ENCODE measurements around the gene KLF13.
A peak's percentile ranks its signal among the peaks of the same experiment; 100 is the strongest.

KLF13 gene

DNA sequence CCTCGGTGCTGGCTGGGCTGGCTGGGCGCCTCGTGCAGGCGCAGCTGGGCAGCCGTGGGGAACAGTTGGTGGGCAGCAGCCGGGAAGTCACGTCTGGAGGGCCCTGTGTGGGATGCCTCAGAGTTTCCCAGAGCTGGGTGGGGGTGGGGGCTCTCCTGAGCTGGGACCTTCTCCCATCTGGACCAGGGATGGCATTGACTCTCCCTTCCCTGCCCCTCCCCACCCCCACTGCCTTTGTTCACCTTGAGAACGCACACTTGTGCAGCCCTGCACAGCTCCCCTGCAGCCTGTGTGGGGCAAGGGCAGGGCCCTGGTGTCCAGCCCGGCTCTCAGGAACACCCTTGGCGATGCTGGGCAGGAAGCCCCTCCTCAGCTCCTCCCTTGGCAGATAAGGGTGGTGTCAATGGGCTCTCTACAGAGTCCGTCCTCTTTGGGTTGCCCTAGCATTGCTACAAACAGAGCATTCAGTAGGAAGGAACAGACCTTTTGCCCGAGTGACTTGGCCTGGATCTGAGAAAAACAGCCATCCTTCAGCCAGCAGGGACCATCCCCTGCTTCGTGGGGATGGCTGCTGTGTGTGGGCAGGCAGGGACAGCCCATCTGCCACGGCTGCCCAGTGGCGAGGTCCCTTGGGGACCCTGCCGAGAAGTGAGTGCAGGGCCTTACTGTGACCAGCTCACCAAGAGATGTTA, 25.5 kb upstream of the KLF13 start:
- DNase-seq: peak; percentile 79

DNA sequence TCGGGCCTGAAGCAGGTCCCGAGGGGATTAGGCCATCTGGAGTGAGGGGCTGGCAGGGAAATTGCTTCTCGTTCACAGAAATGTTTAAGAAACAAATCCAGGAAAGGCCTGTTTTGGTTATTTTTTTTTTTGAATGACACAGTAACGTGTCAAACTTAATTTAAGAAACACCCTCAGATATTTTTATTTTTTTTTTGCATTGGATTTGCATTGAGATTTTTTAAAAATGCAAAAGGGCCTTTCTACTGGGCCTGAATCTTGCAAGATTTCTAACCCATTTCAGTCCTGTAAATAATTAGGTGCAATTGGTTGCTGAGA, 25.0 kb upstream of the KLF13 start:
- DNase-seq: no peak

DNA sequence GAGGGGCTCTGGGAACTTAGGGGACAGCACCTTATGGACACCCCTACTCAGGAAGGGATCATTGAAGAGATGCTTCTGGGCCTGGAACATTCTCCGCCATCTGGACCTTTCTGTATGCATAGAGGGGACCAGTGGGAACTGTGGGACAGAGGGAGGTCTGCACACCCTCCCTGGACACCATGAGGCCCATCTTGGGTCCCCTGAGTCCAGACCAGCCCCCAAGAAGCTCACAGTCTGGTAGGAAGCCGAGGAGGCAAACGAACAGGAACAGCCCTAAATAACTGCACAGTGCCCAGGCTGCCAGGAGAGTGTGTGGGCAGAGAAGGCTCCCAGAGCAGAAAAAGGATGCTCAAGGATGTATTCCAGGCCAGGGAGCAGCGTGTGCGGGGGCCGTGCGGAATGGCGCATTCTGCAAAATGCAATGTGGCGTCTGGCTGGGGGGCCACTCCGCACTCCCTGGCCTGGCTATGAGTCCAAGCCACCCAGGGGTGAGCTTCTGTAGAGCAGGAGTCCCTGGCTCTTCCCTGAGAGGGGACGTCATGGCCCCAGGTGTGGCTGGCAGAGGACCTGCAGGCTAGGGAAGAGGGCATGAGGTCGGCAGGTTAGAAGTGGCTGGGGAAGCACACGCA, 24.5 kb upstream of the KLF13 start:
- no peak for DNase-seq

DNA sequence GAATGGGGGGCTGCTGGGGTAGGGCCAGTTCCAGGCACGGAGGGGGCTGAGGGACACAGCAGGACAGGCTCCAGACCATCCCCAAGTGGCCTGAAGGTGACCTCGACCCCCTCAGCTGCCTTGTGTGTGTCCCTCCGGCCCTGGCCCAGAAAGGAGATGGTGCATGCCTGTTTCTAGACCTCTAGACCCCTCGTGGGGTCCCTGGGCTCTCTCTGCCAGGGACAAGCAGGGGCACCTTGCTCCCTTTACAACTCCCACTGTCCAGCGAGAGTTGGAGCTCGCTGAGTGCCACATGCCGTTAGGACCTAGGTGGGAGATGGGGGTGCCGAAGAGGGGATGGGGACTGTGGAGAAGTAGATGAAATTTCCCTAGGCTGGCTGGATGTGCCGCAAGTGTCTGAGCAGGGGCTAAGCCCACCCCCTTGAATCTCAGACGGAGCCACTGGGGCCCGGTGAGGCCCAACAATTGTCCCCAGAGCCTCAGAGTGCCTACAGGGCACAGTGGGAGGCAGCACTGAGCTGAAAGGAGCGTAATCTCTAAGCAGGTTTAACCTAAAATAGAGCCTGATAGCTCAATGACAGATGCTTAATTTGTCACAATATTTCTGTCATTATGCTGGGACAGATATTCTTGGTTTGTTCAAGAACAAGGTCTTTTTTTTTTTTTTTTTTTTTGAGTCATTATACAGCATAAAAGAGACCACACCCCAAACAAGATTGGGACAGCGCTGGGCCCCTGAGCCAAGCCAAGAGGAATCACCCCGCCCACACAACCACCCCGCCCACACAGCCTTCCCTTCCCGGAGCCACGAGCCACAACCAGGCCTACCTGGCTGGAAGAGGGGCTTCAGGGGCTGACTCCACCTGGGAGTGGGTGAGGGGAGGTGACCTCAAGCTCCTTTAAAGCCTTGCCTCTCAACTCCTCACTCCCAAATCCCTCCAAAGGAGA, 23.6 kb upstream of the KLF13 start:
- no peak for DNase-seq

DNA sequence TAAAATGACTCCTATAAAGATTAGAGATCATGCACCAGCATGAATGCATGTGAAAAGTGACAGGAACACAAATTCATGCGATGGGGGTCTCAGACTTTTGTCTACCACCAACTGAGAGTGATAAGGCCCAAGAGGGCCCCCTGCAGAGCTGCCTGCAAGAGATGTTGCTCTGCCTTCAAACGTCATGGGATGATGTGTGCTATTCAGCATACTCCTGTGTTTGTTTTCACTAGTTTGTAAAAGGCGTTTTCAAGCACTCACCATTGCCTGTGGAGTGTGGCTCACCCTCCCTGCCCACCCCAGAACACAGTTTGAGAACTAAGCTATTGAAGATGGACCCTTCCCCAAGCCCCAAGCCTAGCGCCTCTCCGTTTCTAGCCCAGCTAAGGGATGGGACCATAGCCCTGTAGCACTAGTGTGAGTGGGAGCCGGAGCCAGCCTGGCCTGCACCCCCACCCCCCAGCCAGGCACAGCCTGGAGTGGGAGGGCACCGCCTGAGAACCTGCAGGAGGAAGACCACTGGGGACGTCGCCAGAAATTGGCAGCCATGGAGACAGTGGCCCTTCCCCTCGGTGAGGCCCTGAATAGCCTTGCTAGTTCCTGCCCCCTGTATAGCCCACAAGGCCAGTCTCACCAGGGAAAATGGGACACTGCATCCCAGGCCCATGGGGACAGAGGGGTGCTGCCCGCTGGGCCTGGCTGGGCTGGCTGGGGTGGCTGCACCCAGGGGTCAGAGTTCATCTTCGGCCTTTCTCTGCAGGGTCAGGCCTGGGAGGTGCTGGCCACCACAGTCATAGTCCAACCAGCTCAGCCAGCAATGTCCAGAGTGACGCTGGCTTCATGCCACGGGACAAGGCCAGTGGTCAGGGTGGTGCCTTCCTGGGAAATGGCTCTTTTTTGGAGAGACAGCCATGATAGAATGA, 22.6 kb upstream of the KLF13 start:
- no peak for DNase-seq

DNA sequence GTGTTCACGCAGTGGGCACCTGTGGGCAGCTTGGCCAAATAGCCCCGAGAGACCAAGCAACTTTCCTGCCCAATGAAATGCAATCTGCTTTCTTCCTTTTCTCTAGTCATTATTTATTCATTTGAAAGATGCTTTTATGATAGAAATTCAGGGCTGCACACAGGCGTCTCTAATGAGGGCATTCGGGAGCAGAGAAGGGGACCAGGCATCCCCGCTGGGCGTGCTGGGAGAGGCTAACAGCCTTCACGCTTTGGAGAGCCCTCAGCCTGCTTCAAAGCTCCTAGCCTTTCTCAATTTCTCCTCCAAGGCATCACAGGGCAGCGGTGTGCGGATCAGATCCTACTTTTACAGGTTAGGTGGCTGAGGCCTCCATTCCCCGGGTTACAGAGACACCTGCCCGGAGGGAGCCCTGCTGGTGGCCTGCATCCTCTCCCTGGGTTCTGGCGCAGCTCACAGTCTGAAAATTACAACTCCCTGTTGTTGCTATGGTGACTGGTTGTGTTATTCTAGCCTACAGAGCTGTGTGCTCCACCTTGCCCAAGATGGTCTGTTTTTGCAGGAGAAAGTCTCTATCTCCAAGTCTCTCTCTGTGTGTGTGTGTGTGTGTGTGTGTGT, 21.8 kb upstream of the KLF13 start:
- DNase-seq: peak; percentile 78

DNA sequence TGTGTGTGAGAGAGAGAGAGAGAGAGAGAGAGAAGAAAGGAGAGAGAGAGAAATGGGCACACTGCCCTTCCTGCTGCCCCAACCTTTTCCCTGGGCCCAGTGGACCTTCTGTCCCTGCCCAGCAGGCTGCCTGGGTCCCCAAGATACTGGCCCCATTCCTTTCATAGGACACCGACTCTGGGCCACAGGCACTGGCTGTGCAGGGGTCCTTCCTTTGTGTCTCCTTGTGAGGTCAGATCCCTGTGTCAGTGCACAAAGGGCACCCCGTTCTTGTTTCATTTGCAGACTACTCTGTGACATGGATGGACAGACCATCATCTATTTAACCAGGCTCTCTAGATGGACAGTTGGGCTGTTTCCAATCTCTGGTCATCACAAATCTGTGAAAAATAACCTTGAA, 21.3 kb upstream of the KLF13 start:
- DNase-seq: no peak

DNA sequence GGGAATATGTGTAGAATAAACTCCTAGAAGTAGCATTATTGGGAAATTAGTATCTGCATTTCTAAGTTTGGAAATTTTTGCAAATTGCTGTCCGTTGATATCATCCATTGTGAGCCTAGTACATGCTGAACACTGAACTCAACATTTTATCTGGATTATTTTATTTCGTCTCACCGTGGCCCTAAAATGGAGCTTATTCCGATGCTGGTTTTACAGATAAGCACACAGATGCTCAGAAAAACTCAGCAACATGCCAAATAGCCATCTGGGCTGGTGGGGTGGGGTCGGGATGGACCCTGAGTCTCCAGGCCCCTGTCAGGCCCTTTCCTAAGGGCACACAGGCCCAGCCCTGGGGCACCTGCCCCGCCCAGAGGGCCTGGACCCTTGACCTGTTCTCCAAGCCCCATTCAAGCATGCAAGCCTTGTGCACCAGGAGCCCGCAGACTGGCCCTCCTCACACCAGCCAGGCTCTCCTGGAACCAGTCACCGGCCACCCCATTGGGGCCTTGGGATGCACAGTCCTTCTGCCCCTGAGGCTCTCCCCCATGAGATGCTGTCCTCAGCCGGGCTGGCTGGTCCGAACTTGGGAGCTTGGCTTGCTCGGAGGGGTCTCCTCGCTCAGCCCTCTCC, 20.7 kb upstream of the KLF13 start:
- DNase-seq: no peak

DNA sequence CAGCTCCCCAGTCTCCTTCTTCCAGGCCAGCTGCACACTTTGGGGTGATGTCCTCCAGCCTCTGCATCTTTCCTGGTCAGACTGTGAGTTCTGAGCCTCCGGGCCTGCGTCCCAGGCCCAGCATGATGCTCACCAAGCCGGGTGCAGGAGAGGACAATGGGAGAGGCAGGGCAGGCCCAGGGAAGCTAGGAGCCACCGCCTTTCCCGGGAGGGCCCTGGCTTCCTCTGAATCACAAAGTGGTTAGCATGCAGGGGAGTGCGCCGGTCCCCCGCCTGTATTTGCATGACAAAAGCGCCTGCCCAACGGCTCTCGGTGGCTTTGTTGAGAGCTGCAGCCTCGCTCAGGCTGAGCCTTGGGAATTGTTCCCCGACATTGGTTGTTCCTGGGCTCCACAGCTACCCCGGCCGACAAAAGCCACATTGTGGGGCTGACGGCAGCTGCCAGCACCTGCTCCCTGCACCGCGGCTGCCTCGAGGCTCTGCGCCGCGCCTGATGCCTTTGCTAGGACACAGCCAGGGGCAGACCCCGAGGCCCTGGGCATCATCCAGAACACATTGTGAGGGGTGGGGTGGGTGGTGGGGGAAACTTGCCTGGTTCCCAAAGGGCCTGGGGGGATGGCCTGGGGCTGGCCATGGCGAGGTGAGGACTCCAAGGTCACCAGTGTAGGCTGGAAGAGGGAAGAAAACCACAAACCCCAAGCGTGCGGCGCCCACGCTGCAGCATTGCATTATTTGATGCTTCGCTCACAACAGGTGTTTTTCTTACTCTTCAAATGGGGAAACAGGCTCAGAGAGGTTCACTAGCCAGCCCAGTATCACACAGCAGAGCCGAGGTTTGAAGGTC, 20.0 kb upstream of the KLF13 start:
- peak; percentile 94 for DNase-seq

DNA sequence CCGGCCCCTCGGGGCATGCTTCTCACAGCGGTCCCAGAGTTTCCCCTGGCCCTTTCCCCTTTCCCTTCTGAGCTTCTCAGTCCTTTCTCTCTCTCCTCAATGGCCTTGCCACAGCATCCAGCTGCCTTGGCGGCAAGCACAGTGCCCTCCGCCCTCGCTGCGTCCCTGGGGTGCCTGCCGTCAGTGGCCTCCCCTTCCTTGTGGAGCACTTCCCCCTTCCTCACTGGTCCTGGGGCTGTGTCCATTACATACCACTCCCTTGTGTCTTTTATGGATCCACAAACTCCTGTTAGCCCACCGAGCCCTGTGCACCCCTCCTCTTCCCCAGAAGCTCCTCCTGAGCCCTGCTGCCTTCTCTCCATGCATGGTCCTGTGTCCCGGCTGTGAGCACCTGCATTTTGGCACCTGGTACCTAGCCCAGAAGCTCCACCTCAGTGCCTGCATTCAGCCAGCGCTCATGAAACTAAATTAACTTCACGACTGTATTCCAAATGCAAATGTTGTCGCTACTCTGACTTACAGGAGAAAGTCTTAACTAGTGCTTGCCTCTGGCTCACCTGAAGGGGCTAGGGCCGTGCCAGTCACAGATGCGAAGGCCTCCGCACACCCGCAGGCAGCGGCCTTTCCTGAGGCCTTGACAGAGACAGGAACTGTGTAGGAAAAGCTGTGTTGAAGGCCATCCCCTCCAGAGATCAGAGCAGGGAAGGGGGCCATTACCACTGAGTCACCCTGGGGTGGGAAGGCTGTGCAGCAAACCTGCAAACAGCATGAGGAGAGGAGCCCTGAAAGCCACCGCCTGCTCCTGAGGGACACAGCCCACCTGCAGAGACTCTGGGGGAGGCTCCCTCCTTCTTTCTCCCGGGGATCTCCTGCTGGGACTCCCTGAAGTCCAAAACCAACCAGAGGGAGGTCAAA, 19.1 kb upstream of the KLF13 start:
- no peak for DNase-seq

DNA sequence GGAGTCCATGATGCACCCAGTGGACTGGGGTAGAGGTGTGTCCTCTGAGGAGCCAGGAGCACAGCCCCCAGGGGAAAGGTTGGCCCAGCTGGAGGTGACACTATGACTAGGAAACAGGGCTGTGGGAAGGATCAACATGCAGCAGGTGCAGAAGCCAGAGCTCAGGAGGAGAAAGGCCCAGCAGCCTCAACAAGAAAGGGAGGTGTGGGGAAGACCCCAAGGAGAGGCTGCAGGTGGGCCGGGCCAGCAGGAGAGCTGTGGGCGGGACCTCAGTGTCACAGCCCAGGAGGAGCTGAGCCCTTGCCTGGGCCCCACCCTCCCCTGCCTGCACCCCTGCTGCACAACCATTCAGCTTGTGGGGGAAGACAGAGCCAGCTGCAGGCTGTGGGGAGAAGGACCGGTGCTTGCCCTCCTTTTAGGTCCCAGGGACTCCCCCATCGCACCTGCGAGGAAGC, 18.4 kb upstream of the KLF13 start:
- DNase-seq: no peak

DNA sequence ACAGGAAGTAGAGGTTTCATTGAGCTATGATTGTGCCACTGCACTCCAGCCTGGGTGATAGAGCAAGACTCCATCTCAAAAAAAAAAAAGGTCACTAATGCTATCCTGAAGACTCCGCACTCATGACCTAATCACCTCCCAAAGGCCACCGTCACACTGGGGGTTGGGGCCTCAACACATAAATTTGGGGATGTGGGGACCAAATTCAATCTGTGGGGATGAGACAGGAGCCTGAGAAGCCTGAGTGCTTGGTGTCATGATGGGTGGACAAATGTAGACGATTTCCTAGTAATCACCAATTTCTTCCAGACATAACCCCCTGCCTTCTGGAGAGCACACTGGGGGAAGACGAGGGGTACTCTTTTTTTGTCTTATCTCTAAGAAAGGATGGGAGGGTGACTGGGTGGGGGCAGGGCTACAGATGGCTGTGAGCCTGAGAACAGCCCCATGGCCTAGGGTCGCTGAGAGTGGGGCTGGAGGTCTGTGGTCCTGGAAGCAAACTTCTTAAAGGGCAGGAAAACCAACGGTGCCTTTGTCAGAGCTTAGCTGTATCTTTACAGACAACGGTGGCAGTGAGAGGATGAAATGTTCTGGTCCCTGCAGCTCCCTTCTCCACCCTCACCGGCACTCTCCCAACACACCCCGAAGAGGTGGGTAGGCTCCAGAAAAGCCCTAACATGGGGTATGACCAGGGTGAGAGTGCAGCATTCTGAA, 16.6 kb upstream of the KLF13 start:
- DNase-seq: no peak

DNA sequence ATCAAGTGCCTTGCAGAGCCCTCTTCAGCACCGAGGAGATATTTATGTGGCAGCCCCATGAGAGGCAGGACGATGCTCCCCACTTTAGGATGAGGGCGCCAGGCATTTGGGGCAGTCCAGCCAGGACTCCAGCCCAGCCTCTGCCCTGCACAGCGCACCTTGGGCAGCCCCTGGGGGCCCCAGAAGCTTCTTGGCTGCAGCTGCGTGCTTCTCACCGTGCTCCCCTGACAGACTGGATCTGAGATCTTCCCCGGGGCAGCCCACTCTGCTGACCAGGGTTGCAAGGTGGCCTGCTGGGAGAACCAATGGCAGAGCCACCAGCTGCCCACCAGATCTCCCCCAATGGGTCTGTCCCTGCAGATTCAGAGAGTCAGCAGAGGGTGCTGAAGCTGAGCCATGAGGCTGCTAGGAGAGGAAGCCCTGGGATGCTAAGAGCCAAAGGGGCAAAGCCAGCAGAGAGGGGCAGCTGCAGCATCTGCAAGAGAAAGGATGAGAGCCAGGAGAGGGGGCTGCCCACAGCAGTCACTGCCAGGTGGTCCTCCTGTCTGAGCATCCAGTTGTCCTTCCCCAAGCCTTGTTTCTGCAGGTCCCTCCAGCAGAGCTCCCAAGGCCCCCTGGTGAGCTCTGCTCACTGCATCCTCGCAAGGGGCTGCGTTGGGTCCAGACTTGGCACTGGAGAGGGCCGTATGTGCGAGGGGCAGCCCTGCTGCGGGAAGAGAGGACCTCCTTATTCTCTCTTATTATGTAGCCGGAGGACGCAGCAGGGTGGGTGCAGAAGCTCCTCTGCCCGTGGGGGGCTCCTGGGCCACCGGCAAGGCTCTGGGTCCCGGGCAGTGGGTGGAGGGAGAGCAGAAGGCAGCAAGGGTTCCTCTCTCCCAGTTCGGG, 14.7 kb upstream of the KLF13 start:
- no peak for DNase-seq

DNA sequence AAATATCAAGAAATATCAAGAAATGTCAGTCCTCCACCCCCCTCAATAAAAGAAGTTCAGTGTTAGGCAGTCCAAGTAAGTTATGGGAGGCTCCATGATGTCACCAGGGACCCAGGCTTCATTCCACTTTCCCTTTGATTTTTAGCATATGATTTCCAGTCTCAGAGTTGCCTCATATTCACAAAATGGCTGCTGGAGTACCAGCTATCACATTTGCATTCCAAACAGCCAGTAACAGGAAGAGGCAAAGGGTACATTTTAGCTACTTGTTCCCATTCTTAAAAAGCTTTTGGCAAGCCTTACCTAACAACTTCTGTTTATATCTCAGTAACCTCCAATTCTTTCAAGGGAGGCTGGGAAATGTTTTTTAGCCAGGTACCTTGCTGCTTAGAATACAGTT, 13.4 kb upstream of the KLF13 start:
- no peak for DNase-seq

DNA sequence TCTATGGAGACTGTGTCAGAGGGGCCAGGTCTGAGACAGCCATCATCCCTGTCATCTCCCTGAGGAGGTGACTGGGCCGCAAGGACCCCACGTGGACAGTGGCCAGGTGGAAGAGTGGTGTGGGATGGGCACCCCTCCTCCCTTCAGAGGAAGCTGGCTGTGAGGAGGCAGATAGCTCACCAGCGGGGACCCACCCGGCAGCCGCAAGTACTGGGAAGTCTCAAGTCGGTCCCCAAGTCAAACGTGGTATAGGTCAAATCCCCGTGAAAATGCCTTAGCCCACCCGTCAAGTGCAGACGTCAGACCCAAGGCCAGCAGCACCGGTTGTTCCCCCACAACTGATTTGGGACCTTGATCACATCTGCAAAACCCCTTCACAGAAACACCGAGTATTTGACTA, 12.3 kb upstream of the KLF13 start:
- DNase-seq: no peak

DNA sequence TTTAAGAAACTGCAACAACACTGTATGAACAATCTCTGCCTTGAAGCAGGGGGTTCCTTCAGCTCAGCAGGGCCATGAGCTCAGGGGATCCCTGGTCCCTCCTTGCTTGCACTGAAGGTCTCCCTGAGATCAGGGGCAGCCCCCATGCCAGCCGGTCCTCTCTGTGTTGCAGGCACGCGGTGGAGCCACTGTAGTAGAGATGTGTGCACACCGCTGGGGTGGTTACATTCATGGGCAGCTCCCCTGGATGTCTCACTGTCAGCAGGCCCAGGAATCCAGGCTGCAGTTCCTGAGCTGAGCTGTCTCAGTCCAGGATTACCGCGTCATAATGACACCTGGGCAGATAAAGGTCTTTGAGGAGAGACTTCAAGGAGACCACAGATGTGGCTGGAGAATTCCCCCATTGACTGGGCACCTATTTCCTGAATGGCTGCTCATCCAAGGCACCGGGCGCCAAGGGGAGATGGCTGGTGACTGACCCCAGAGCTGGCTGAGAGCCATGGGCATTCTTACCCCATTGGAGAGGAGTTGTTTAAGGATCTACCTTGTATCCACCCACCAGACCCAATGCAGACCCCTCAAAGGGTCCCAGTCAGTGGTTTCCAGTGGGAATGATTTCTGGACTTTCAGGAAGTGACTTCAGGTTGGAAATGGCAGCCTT, 10.4 kb upstream of the KLF13 start:
- DNase-seq: no peak

DNA sequence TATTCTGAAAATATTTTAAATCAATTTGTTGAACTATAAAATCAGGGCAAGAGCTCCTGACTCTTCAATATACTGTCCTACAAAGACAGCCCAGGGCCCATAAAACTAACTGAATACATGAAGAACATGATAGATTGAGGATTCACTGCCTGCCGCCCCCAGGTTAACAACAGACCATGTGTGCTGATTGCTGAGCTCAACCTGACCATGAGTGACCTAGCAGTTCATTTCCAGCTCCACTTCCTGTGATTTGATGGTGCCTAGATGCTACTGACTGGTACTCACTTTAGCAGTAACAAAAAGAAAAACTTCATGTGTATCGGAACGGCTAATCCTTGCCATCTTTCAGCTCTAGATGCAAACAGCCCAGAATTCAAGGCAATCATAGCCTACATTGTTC, 9.6 kb upstream of the KLF13 start:
- DNase-seq: no peak
